ENCODE results near the gene GAREM1. TPM values are rescaled to one million over a fixed set of nuclear protein-coding genes. Genes with fewer than 3 reads are reported as not detected.
"Not testable (repeated sequence)": the region's sequence is repeated elsewhere in the genome, so short reads cannot be mapped to it uniquely, and the experiment has no call there.

Gene GAREM1
- total RNA-seq, 1 experiment from 2014 or later: 0.17 TPM

DNA sequence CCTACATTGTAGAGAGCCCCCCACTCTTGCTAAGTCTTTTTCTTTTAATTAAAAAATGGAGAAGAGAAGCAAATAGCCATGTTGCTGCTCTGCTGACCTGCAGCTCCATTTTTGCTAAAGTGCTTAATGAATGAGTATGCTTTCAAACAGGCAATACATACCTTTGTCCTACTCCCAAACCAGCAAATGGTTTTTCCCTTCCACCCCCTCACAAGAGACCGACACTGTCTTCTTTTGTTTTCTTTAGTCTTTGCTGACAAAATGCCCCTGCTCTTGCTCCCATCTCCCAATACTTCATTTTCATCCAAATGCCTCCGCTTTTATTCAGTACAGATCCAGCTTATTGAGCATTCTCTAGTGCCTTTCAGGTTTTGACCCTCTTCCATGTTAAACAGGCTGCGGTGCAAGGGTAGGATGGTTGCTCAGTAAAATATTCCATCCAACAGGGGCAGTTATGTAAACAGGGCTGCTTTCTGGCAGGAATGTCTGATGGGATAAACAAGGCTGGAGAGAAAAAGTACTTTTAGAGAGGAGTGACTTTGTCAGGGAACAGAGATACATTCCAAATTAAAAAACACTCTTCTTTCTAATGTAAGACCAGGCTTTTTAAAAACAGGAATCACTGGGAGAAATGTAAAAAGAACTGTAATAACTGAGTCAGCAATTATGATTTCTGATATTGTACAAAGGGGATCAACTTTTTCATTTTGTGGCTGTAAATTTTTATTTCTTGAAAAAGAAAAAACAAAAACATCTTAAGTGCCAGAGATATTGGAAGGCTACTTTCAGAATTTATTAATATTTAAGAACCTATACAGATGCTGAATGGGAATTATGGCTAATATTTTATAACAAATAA lies 144.0 kb downstream of the GAREM1 start:
- no peak for DNase-seq (ENCODE audit: low read depth)

DNA sequence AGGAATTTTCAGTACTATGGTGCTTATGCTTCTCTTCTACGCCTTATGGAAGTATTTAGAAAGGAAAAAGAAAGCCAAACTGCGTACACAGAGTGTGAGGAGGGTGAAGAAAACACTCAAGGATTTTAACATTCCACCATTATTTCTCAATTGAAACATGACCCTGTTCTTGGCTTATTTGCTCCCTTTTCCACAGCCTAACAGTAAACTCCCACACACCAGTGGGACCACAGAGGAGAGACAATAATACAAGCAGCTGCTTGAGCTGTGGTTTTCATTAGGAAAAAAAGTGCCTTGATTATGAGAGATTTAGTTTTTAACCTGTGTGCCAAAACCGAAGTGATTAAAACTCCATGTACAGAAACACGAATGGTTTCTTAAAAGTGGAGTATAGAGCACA lies 146.5 kb downstream of the GAREM1 start:
- DNase-seq (ENCODE audit: low read depth): no peak

DNA sequence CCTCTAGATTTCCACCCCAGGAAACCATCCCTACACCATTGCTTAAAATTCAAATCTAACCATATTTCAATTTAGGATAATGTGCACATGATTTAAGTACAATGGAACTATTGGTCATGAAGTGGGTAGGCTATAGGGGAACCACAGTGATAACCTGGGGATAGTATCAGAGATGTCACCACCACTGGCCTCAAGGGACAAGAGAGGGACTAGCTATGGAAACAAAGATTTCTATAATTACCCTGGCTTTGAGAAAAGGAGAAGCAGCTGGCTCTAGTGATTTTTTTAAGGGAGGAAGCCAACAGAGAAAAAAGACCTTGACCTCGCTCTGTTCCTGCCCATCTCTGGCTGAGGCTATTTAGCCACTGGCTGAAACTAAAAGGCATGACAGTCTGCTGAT lies 148.9 kb downstream of the GAREM1 start:
- no peak for DNase-seq (ENCODE audit: low read depth)

DNA sequence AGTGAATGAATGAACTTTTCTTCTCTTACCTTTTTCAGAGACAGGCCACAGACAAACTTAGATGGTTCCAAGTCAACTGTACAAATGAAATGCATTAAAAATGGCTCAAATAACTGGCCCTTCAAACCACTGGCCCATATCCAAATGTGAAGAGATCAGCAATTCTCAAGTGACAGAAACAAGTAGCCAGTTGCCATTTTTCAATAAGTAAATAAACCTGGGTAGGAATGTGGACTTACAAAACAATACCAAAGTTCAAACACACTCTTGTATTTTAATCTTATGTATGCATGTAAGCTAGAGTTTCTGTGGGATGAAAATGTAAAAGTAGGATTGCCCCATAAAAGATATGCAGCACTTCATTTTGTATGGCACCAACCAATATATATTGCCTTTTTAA lies 151.6 kb downstream of the GAREM1 start:
- DNase-seq (ENCODE audit: low read depth): no peak

DNA sequence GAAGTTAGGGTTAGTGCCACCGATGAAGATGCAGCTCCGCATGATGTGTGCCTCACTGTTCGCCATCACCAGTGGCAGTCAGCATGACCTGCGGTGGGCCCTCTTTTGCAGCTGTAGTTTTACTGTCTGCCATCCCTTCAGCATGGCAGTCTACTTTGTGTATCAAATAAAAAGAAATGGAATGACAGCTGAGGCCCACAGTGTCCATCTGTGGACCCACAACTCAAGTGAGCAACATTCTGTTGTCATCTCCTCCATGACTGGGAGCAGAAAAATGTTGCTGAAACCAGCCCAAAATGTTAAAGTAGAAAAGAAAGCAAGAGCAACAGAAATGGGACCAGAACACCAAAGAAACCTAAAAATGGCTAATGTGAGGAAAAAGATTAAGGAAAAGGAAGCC lies 152.1 kb downstream of the GAREM1 start:
- no peak for DNase-seq (ENCODE audit: low read depth)

DNA sequence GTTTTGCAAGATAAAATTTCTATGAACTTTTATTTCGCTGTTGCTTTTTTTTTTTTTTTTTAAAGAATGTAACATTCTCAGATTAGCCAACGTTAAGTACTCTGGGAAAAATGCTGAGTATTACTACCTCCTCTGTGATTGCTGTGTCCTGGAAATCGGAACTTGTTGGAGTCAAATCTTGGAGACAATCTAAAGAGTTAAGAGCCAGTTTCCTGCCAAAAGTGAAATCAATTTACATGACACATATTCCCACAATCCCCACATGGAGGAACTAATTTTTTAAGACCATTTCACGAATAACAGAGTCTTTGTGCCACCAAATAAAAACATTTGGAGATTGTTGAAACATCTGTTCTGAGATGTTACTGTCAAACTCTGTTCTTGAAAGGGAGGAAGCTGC lies 153.0 kb downstream of the GAREM1 start:
- DNase-seq (ENCODE audit: low read depth): no peak

DNA sequence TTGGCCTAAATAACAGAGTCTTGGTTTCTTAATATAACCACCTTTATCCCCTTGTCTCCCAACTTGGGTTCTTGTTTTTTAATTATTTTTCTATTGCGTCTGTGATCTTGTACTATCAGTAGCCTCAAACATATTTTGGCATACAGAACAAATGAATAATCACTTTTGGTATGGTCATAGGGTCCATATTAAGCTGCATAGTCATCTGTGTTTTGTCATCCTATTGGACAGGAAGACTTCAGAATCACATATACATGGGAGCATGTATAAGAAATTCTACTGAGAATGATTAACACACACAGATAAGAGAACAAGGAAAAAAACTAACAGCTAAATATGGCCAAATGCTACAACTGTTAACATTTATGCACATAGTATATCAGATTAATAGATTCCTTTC lies 154.8 kb downstream of the GAREM1 start:
- no peak for DNase-seq (ENCODE audit: low read depth)

DNA sequence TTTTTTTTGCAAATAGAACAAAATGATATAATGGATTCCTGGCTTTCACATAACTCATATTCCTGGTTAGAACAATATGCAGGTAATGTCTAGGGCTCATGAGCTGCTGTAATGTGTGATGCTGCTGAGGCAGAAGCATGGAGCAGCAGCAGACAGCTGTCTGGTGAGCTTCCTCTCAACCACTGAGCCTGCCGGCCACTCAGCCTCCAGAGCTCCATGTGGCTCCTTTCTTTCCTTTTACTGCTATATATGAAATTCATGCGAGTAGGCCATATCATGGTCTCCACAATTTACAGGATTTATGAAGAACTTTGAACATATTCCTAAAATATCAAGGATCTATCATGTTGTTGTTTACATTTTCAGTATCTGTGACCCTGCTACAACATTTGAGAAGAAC lies 159.9 kb downstream of the GAREM1 start:
- no peak for DNase-seq (ENCODE audit: low read depth)

DNA sequence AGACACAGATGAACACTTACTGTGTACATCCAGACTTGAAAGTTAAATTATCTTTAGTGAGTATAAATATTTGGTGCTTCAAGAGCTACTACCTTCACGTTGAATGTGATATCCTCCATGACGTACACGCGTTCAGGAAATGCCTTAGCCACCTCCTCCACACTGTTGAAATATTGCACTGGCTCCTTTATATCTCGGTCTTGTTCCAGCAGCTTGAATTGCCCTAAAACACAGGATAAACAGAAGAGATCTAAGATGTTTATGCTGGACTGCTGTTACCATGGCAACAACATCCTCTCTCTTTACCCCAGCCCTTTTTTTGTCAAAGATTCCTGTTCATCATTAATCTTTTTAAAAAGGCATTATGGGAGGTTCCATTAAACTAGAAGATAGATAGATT lies 160.6 kb downstream of the GAREM1 start:
- no peak for DNase-seq (ENCODE audit: low read depth)

DNA sequence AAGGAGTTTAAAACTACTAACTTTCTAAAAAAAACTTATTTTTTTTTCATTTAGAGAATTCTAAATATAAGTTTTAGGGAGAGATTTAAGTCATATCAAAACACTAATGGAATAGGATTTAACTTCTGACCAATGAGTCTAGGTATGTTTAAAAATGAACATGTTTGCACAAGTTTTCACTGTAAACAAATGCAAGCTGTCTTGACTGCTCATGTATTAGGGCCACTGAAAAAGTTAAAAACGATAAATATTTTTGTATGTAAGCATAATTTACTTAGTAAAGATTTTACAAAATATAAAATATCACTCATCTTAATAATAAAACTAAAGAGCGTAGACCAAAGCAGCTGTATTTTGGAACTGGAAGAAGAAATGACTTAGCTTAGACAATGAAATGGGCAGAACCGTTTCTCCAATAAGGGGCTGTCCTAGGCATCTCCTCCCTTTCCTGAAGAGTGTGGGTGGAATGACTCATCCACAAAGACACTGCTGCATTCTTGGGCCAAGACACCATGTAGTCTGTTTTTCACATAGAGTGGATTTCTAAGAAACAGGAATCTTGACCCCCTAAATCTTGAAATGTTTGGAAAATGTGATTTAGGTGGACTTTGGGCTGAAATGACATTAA lies 162.1 kb downstream of the GAREM1 start:
- DNase-seq (ENCODE audit: low read depth): peak; percentile 36

DNA sequence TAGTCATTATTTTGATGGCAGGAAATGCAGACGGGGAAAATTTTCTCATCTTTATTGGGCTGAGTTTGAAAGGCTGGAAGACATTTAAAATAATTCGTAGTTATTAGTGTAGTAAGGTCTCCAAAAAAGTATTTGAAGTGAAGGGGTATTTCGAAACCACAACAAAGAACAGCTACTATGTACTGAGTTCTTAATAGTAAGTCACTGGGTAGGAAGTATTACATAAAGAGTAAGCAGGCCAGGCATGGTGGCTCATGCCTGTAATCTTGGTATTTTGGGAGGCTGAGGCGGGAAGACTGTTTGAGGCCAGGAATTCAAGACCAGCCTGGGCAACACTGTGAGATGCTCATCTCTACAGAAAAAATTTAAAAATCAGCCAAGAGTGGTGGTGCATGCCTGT lies 167.3 kb downstream of the GAREM1 start:
- DNase-seq (ENCODE audit: low read depth): no peak

DNA sequence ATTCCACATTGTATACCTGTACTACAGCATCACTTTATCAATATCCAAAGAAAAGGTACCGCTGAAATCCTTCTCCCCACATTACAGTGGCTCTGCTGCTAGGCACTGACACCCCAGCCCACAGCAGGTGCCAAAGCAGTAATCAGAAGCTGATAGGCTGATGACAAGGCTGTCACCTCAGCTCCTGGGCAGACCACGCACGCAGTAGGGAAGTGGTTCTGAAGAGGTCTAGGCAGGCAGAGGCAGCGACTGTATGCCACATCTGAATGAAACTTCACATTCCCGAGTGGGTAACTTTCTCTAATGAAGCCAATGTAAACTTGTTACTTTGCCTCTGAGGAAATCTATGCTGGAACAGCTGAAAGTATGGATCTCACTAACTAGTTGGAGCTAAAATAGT lies 167.9 kb downstream of the GAREM1 start:
- DNase-seq (ENCODE audit: low read depth): no peak

DNA sequence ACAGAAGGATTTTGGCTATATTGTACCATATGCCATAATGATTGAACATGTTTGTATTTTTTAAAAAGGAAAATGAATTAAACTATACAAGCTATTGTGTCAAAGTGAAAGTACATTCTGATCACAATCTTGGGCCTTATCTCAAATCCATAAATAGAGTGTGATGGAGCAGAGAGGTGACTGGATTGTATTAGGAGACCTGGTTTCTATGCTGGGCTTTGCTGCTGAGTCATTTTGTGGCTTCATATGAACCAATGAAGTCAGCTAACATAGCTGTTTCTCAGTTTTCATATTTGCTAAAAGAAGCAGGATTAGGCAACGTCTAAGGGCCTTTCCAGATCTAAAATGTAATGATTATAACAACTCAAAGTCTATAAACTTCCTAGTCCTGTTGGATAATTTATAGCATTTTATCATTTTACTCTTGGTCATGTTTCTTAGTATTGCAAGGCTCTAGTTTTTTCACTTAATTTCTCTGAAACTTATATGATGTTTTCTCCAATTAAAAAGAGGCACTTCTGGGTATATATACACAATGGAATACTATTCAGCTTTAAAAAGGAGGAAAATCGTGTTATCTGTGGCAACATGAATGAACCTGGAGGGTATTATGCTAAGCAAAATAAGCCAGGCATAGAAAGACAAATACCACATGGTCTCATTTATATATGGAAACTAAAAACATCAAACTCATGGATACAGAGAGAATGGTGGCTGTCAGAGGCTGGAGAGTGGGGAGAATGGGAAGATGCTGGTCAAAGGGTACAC lies 168.5 kb downstream of the GAREM1 start:
- peak; percentile 38 for DNase-seq (ENCODE audit: low read depth)

DNA sequence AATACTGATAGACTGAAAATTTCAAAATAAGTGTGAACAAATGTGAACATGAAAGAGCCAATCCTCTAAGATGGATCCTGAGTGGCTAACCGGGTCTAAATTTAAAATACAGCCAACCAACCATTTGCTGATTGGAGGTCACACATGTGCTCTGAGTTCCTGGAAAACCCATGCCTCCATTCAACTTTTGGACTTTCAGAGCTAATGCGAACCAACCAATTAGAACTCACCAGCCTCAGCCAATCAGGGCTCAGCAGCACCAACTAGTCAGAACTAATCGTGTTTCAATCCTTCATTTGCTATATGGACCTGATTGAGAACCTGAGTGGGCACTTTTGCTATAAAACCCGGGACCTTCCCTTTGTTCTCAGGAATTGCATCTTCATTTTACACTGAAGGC lies 169.3 kb downstream of the GAREM1 start:
- DNase-seq (ENCODE audit: low read depth): no peak

DNA sequence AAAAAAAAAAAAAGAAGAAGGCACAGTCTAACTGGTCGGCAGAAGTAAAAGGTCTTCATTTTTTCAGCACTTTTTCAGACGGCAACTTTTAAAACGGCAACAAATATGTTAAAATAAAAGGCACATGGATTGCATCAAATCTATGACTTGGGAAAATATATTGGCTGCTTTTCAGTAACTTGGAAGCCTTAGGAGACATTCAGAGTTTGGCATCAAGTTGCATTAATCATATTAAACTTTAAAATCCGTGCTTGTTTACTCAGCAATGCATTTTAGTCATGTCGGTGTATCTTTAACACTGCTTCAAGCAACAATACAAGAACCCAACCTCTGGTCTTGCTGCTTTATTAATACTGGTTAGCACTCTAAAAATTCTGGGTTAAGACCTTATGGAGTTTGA lies 169.8 kb downstream of the GAREM1 start:
- DNase-seq (ENCODE audit: low read depth): no peak

DNA sequence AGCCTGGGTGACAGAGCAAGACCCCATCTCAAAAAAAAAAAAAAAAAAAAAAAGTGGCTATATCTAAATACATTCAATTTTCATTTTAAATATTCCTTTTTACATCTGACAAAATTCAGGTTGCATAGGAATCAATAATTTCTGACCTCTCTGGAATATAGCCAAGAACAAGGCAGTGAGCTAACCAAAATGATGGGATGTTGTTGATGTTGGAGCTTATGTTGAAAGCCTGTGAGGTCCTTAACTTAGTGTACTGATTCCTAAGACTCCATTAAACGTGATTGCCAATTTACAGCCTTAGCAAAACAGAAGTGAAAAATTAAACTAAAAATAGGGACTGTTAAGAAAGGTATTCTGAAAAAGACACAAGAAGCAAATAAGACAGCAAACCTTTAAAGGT lies 171.2 kb downstream of the GAREM1 start:
- no peak for DNase-seq (ENCODE audit: low read depth)

DNA sequence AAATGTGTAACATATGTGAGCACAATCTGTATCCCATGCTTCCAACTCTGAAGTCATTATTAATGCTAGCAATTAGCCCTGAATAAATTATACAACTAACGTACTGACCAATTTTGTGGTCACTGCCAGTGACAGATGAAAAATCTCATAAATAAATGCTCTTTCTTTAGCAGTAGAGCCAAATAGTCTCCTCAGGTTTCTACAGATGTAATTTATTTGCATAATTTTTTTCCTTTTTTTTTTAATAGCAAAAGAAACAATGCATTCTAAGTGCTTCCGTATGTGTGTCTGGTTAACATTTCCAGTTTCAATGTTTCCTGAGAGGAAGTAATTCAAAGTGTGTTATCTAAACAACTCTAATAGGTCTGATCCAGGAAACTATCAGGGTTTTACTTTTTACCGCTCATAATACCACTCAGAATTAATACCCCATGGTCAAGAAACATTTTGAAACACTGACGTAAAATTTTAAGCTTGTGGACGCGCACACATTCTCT lies 172.5 kb downstream of the GAREM1 start:
- no peak for DNase-seq (ENCODE audit: low read depth)

DNA sequence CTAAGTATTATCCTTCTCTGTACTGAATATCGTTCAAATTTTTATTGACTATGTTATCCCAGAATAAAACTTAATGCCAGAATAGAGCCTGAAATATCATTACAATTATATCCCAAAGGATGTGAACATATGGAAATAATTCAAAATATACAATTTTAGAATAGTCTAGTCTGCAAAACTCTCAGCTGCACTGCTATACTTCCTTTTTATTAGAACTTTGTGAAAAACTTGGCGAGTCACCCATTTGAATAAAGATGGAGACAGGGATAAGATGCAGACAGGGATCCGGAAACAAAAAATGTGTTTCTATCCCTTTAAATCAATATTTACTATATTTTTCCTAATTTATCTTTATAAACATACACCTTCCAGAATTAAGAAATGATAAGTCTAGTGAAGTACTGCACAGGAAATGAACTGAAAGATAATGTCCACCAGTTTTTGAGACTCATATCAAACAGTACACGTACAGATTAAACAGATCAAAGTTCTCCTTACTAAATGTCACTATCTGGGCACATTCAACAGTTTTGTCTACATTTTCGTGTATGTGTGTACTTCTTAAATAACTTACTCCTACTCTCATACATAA lies 173.0 kb downstream of the GAREM1 start:
- DNase-seq (ENCODE audit: low read depth): no peak

DNA sequence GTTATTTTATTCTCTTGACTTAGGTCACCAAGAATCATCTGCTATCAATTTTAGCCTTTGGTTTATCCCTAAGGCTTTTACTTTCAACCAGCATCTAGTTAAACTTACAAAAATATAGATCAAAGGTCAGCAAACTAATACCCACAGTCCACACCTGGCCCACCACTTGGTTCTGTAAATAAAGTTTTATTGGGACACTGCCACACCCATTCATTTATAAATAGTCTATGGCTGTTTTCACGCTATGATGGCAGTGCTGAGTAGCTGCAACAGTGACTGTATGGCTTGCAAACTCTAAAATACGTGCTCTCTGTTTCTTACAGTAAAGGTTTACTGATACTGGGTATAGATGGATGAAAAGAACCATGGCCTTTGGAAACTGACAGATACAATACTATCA lies 173.8 kb downstream of the GAREM1 start:
- no peak for DNase-seq (ENCODE audit: low read depth)

DNA sequence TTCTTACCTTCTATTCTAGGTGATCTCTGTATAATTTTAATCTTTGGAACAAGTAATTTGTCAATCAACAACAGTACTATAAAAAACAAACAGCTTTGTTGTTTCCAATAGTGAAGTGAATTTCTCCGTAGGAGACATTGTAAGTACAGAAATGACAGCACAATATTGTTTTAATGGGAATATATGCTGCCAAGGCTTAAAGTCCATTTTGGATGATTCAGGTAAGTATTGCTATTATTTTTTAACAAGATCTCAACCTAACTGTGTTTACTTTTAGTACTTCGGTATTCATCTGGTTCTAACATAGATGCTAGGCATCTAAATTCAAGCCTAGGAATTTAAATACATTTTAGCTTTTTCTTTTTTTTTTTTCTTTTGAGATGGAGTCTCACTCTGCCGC lies 175.1 kb downstream of the GAREM1 start:
- DNase-seq (ENCODE audit: low read depth): no peak

DNA sequence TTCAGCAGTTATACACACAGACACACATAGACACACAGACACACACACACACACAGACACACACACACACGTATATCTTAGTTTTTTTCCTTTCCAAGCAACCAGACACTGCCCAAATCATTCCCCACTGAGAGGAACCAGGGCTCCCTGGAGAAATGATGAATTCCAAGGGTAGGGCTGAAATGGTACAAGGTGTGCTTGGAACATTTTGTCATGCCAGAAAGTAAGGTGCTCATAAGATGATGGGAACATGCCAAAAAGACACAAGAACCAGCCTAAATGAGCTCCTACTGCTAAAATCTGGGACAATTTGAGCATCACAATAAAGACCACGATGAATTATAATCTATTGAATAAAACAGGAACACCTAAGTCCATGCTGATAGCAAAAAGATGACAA lies 177.6 kb downstream of the GAREM1 start:
- DNase-seq (ENCODE audit: low read depth): no peak

DNA sequence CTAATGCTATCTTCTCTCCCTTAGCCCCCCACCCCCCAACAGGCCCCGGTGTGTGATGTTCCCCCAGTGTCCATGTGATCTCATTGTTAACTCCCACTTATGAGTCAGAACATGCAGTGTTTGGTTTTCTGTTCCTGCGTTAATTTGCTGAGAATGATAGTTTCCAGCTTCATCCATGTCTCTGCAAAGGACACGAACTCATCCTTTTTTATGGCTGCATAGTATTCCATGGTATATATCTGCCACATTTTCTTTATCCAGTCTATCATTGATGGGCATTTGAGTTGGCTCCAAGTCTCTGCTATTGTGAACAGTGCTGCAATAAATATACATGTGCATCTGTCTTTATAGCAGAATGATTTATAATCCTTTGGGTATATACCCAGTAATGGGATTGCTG lies 179.1 kb downstream of the GAREM1 start:
- not testable (repeated sequence) for DNase-seq (ENCODE audit: low read depth)
